Kidney (tissue), 14 donors: ENCODE measurements around the gene CXCL6. TPM values are rescaled to one million over a fixed set of nuclear protein-coding genes. Genes with fewer than 3 reads are reported as not detected.

Experiments
- DNase-seq, 5 donors: peaks; one replicate each; pipeline ENCODE4 v3.0.0-alpha.2; 2013 to 2020
- FAIRE-seq: peaks from 2 replicates; lab custom pipeline; 2012; peaks lifted over from hg19 to GRCh38; lab: Jason Lieb, UNC
- H3K27ac ChIP-seq, 2 donors: one replicate each; pipeline ENCODE4 v1.7.0; 2013; ENCODE audit warnings: low read depth in 2 of 2, low read length in 2 of 2, inconsistent platforms in 1 of 2
- H3K27me3 ChIP-seq: one replicate; pipeline ENCODE4 v1.7.1; 2013; ENCODE audit warnings: low read length, inconsistent platforms; ENCODE audit not compliant: control insufficient read depth, insufficient read depth
- H3K36me3 ChIP-seq, 3 donors: one replicate each; pipeline versions ENCODE4 v1.7.0 to v1.7.1; 2013; ENCODE audit warnings: low read length in 3 of 3, control low read depth in 1 of 3, inconsistent platforms in 1 of 3; ENCODE audit not compliant: insufficient read depth in 3 of 3, control insufficient read depth in 2 of 3
- H3K4me1 ChIP-seq, 3 donors: one replicate each; pipeline versions ENCODE4 v1.7.0 to v1.7.1; 2013; ENCODE audit warnings: low read length in 3 of 3, inconsistent platforms in 1 of 3, low read depth in 1 of 3; ENCODE audit not compliant: control insufficient read depth in 2 of 3, insufficient read depth in 2 of 3
- H3K4me3 ChIP-seq, 3 donors: one replicate each; pipeline versions ENCODE4 v1.7.0 to v1.8.1; 2013; ENCODE audit warnings: low read length in 3 of 3, control low read depth in 1 of 3, inconsistent platforms in 1 of 3
- H3K9ac ChIP-seq, 3 donors: one replicate each; pipeline versions ENCODE4 v1.7.0 to v1.7.1; 2013; ENCODE audit warnings: low read length in 3 of 3, control low read depth in 1 of 3, inconsistent platforms in 1 of 3
- H3K9me3 ChIP-seq, 3 donors: one replicate each; pipeline versions ENCODE4 v1.7.0 to v1.7.1; 2013; ENCODE audit warnings: low read length in 3 of 3, control low read depth in 1 of 3, inconsistent platforms in 1 of 3; ENCODE audit not compliant: control insufficient read depth in 2 of 3, insufficient read depth in 1 of 3
- CTCF ChIP-seq: IDR thresholded peaks from 3 replicates; pipeline ENCODE4 v1.5.1; 2012; ENCODE audit warnings: mild to moderate bottlenecking, moderate library complexity, borderline replicate concordance; ENCODE audit not compliant: insufficient read depth; ENCODE audit errors: extremely low read depth
- intact Hi-C: fragments of 100-400 bp; cut with DNase I; formaldehyde crosslinking; loops from one replicate; pipeline ENCODE4 v1.11.1; 2022
- polyA plus RNA-seq: library from polyadenylated mRNA; stranded (reverse); fragments of 350-450 nt; fragmentation: Illumina TruSeq; extraction: RNeasy Lipid Tissue Mini Kit (QIAGEN cat#74804); gene quantifications from one replicate; pipeline ENCODE4 v1.2.3, GENCODE V29; 2014; ENCODE audit warnings: low read depth, low replicate concordance; ENCODE audit not compliant: insufficient read depth
- total RNA-seq: library from RNA; stranded (reverse); fragmentation: NEBNext Ultra II Directional; extraction: Animal tissue kit (Norgen Biotek cat#: 25700); gene quantifications from one replicate; pipeline ENCODE4 v1.2.1, GENCODE V29; 2021
- donor health status: control.
- donor health status: control.
- donor health status: control.
- donor health status: control.
- donor health status: control.
- donor health status: DM: yes; HTN: yes; CAD: no.
- donor health status: Normal renal cell carcinoma (clear cell type).

The CXCL6 gene
- total and polyA plus RNA-seq, 2 donors from 2014 or later: 1.1 to 8.2 TPM

DNA sequence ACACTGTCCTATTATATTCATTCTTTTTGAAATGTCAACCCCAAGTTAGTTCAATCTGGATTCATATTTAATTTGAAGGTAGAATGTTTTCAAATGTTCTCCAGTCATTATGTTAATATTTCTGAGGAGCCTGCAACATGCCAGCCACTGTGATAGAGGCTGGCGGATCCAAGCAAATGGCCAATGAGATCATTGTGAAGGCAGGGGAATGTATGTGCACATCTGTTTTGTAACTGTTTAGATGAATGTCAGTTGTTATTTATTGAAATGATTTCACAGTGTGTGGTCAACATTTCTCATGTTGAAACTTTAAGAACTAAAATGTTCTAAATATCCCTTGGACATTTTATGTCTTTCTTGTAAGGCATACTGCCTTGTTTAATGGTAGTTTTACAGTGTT, 34.3 kb downstream of the CXCL6 start:
- Histone ChIP-seq H3K36me3 (no peaks in the 10 kb centered on the region), H3K27ac (no peak overlapping the region), H3K9me3 (no peaks in the 10 kb centered on the region), H3K4me1 (peaks cover 0 to 8% (median 0%) of the 10 kb centered on the region in 3 donors), H3K4me3 (no peak overlapping the region), H3K27me3 (no peaks in the 10 kb centered on the region), H3K9ac (no peak overlapping the region)
- intact Hi-C loops: no loop called here
- TF ChIP-seq CTCF: no peak
- DNase-seq (no peak), FAIRE-seq (no peak)

- DNase-seq (no peak), FAIRE-seq (no peak)
- Histone ChIP-seq H3K36me3 (no peaks in the 10 kb centered on the region), H3K27me3 (no peaks in the 10 kb centered on the region), H3K9ac (no peak overlapping the region), H3K9me3 (no peaks in the 10 kb centered on the region), H3K4me1 (peaks cover 0 to 8% (median 0%) of the 10 kb centered on the region in 3 donors), H3K4me3 (no peak overlapping the region), H3K27ac (no peak overlapping the region)
- intact Hi-C loops: no loop called here
- no peak for TF ChIP-seq CTCF
Measured at GRCh38 chr4:73871511-73872310, 35.2 kb downstream of the CXCL6 start.

GRCh38 chr4:73872316-73873108, 36.0 kb downstream of the CXCL6 start:
- H3K27me3 ChIP-seq: no peaks in the 10 kb centered on the region
- H3K4me1 ChIP-seq: peaks cover 0 to 8% (median 0%) of the 10 kb centered on the region in 3 donors
- no peak overlapping the region for H3K27ac ChIP-seq
- intact Hi-C loops: no loop called here
- H3K36me3 ChIP-seq: no peaks in the 10 kb centered on the region
- H3K9me3 ChIP-seq: no peaks in the 10 kb centered on the region
- H3K9ac ChIP-seq: no peak overlapping the region
- no peak overlapping the region for H3K4me3 ChIP-seq
- no peak for FAIRE-seq
- no peak for DNase-seq
- TF ChIP-seq CTCF: no peak
